ENCODE measurements around the gene PEX5L.

Gene PEX5L

GRCh38 chr3:179897231-179897630, 139.5 kb downstream of the PEX5L start:
- DNase-seq (ENCODE audit: low read depth, low spot score) = no peak

- DNase-seq (ENCODE audit: low read depth, low spot score) = no peak
These were observed 140.2 kb downstream of the PEX5L start for GRCh38 chr3:179896507-179896906.

- no peak for DNase-seq (ENCODE audit: low read depth, low spot score)
These were observed 141.4 kb downstream of the PEX5L start for GRCh38 chr3:179895330-179895729.

GRCh38 chr3:179887295-179887943, 149.3 kb downstream of the PEX5L start:
- DNase-seq (ENCODE audit: low read depth, low spot score) = no peak

GRCh38 chr3:179885950-179886349, 150.8 kb downstream of the PEX5L start:
- no peak for DNase-seq (ENCODE audit: low read depth, low spot score)

GRCh38 chr3:179884136-179884535, 152.6 kb downstream of the PEX5L start:
- no peak for DNase-seq (ENCODE audit: low read depth, low spot score)

GRCh38 chr3:179882292-179882691, 154.4 kb downstream of the PEX5L start:
- DNase-seq (ENCODE audit: low read depth, low spot score) = peak; percentile 54

GRCh38 chr3:179881791-179882190, 154.9 kb downstream of the PEX5L start:
- DNase-seq (ENCODE audit: low read depth, low spot score) = no peak

GRCh38 chr3:179880868-179881267, 155.9 kb downstream of the PEX5L start:
- DNase-seq (ENCODE audit: low read depth, low spot score) = peak; percentile 10

GRCh38 chr3:179876440-179876839, 160.3 kb downstream of the PEX5L start:
- no peak for DNase-seq (ENCODE audit: low read depth, low spot score)

- peak; percentile 24 for DNase-seq (ENCODE audit: low read depth, low spot score)
These were observed 163.9 kb downstream of the PEX5L start for GRCh38 chr3:179872842-179873241.

- no peak for DNase-seq (ENCODE audit: low read depth, low spot score)
These were observed 165.0 kb downstream of the PEX5L start for GRCh38 chr3:179871782-179872181.

GRCh38 chr3:179868715-179869114, 168.0 kb downstream of the PEX5L start:
- DNase-seq (ENCODE audit: low read depth, low spot score) = no peak

- no peak for DNase-seq (ENCODE audit: low read depth, low spot score)
These were observed 168.8 kb downstream of the PEX5L start for GRCh38 chr3:179867961-179868360.

GRCh38 chr3:179865861-179866505, 170.8 kb downstream of the PEX5L start:
- DNase-seq (ENCODE audit: low read depth, low spot score) = no peak

- DNase-seq (ENCODE audit: low read depth, low spot score) = no peak
These were observed 174.8 kb downstream of the PEX5L start for GRCh38 chr3:179861953-179862352.

- DNase-seq (ENCODE audit: low read depth, low spot score) = no peak
These were observed 175.4 kb downstream of the PEX5L start for GRCh38 chr3:179861292-179861691.

GRCh38 chr3:179860275-179861107, 176.2 kb downstream of the PEX5L start:
- DNase-seq (ENCODE audit: low read depth, low spot score) = peak; percentile 18

- no peak for DNase-seq (ENCODE audit: low read depth, low spot score)
These were observed 183.6 kb downstream of the PEX5L start for GRCh38 chr3:179853176-179853575.

GRCh38 chr3:179852142-179852905, 184.4 kb downstream of the PEX5L start:
- DNase-seq (ENCODE audit: low read depth, low spot score) = no peak

- DNase-seq (ENCODE audit: low read depth, low spot score) = no peak
These were observed 188.0 kb downstream of the PEX5L start for GRCh38 chr3:179848711-179849110.

GRCh38 chr3:179842061-179842460, 194.7 kb downstream of the PEX5L start:
- DNase-seq (ENCODE audit: low read depth, low spot score) = no peak

Measured in ELF-1 (cell line).